GM21423 (cell line): ENCODE results near the gene CEP162.
"Not testable (repeated sequence)": the region's sequence is repeated elsewhere in the genome, so short reads cannot be mapped to it uniquely, and the experiment has no call there.

Source experiments
- ATAC-seq: cut with Tn5 transposase; IDR thresholded peaks from one replicate; pipeline ENCODE4 v1.9.1; 2021; ENCODE audit warnings: mild to moderate bottlenecking, moderate library complexity; ENCODE audit not compliant: unreplicated experiment

CEP162 gene

GRCh38 chr6:84089552-84089951 lies 137.9 kb downstream of the CEP162 start:
- ATAC-seq, result no peak

GRCh38 chr6:84089081-84089480 lies 138.4 kb downstream of the CEP162 start:
- no peak for ATAC-seq

- no peak for ATAC-seq
Observed at GRCh38 chr6:84086545-84087429, 140.7 kb downstream of the CEP162 start.

DNA sequence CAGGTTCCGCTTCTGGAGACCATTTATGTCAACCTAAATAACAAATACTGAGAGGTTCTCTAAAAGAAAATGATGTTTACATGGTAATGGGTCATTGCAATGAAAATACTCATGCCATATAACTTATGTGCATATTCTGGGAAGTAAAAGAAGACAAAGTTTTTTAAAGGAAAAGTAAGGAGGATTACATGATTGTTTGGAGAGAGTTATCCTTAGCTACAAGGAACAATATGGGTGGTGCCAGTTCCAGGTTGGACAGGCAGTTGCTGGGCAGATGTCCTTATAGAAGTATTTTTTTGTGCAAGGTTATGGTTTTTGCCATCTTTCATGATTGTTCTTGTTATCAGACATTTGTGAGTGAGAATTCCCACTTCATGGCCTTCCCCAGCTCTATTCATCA lies 141.4 kb downstream of the CEP162 start:
- no peak for ATAC-seq

GRCh38 chr6:84084705-84085104 lies 142.7 kb downstream of the CEP162 start:
- ATAC-seq, result not testable (repeated sequence)

- no peak for ATAC-seq
Observed at GRCh38 chr6:84082689-84083265, 144.7 kb downstream of the CEP162 start.

DNA sequence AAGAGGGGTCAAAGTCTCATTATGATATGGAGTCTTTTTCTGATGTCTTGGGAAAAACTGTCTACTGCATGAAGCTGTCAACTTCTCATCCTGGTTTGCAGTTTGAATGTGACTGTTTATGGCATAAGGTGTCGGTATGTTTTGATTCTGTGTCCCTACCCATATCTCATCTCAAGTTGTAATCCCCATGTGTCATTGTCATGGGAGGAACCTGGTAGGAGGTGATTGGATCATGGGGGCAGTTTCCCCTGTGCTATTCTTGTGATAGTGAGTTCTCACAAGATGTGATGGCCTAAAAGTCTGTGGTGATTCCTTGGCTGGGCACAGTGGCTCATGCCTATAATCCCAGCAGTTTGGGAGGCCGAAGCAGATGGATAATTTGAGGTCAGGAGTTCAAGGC lies 146.2 kb downstream of the CEP162 start:
- no peak for ATAC-seq

GRCh38 chr6:84078335-84078734 lies 149.1 kb downstream of the CEP162 start:
- ATAC-seq, result no peak

- no peak for ATAC-seq
Observed at GRCh38 chr6:84077645-84078044, 149.8 kb downstream of the CEP162 start.

GRCh38 chr6:84074988-84075781 lies 152.3 kb downstream of the CEP162 start:
- ATAC-seq, result no peak
